GM21786 (cell line): ENCODE results near the gene ELANE.
A peak's percentile ranks its signal among the peaks of the same experiment; 100 is the strongest.

Source experiments
- ATAC-seq: cut with Tn5 transposase; IDR thresholded peaks from one replicate; pipeline ENCODE4 v1.9.1; 2021; ENCODE audit not compliant: unreplicated experiment

ELANE gene

DNA sequence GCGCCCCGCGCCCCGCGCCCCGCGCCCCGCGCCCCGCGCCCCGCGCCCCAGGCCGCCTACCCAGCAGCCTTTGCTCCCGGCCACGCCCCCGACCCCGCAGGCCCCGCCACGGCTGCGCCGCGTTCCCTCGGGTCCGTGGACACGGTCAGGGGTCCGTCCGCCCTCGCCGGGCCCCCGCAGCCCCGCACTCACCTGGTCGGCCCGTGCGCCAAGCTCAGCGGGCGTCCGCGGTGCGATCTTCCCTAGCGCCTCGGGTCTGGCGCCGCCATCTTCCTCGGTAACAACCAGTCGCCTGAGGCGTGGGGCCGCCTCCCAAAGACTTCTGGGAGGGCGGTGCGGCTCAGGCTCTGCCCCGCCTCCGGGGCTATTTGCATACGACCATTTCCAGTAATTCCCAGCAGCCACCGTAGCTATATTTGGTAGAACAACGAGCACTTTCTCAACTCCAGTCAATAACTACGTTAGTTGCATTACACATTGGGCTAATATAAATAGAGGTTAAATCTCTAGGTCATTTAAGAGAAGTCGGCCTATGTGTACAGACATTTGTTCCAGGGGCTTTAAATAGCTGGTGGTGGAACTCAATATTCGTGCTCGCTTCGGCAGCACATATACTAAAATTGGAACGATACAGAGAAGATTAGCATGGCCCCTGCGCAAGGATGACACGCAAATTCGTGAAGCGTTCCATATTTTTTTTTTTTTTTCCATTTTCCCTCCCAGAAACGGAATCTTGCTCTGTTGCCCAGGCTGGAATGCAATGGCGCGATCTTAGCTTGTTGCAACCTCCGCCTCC is 41.0 kb downstream of the ELANE start, which contains the start of the genes MED16 and RNU6-9:
Gene MED16 (minus strand): TSS at position 294 of the 796 bp plus-strand sequence. CDS start 2,056 bp downstream, outside the sequence.
Gene RNU6-9 (plus strand): TSS at position 591 of the 796 bp plus-strand sequence.
- ATAC-seq = peak; percentile 61

DNA sequence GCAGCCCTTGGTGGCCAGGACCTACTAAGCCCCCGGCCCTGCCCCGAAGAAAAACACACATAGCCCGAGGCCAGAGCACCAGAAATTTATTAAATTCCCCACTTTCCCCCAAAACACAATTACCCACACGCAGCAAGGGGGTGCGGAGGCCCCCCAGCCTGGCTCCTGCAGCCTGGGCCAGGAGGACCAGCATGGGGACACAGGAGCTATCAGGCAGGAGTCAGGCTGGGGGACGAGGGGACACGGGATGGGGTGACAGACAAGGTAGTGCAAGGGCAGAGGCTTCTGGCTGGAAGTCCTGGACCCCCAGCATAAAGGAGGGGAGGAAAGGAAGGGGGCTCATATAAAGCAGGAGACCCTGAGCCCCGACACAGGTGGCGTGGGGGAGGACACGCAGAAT is 44.3 kb downstream of the ELANE start:
- ATAC-seq = no peak

DNA sequence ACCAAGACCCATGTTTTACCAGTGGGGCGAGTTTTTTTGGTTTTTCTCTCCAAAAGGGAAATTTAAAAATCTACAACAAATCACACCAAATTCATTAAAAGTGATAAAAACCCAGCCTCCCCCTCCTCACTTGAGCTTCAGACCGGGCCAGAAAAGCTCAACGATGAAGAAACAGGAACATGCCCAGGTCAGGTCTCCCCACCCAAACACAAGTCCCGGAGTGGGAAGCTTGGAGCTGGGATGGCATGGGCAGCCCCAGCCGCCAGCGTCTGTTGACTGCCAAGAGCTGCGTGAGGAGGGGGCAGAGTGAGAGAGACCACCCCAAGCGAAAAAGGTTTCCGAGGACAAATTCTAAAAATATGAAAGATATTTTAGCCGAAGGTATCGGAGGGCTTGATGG is 44.9 kb downstream of the ELANE start:
- no peak for ATAC-seq

DNA sequence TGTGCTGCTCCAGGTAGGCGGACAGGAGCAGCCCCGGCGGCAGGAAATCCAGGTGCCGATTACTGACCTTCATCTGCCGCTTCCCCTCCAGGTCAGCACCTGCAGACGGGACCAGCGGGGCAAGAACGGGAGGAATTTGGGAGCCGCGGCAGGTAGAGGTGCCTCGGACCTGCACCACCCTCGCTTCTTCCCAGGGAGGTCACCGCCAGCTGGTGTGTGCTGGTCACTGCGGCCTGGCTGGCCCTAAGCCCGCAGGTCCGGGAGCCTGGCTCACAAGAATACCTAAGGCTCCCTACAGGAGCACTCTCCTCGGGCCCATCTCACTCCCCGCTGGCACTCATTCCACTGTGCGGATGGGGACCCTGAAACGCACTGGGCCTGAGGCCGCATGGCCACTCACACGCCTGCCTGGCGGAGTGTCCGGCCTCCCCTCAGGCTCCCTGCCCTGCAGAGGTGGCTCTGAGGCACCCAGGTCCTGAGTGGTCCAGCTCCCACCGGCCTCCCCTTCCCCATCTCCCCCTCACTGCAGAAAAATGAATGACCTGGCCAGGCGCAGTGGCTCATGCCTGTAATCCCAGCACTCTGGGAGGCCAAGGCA is 45.4 kb downstream of the ELANE start:
- no peak for ATAC-seq

DNA sequence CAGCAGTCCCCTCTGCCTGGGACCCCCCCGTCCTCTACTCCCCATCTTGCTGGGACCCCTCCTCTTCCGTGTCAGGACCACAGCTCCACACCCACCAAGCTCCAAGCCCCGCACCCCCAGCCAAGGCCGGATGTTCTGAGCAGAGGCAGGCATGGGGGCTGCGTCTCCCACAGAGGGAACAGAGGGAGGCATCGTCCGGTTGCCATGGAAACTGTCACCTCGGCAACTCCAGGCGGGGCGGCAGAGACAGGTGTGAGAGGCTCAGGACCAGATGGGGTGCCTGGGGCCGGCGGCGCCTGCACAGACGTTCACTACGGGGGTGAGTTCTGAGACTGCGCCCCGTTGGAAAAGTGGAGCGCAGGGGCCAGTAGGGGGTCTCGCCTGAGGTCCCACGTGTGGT is 46.6 kb downstream of the ELANE start:
- ATAC-seq = no peak

DNA sequence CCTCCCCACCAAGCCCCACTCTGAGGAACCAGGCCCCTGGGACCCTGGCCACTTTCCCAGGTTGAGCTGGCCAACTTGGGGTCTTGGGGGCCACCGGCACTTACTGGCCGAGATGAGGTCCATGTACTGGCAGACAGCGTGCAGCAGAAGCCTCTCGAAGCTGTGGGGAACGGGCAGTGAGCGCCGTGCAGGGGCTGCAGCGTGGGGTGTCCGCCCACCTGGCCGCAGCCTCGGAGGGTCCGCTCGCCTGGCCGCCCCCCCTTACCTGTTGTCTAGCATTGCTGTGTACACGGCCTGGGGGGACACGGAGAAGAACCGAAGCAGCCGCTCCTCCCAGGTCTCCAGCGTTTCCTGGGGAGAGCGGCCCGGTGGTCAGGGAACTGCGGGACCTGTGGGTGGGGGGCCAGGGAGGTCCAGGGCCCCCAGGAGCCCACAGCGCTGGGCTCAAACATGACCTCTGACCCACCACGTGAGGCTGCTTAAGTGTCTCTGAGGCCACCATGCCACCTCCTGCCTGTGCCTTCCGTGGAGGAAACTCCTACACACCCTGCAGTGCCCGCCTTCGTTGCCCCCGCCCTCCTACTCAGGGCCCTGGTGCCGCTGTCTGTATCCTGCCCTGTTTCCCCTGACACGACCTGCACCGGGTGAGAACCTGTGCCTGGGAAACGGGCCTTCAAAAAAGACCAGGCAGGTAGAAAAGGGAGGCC is 47.4 kb downstream of the ELANE start:
- ATAC-seq = no peak

DNA sequence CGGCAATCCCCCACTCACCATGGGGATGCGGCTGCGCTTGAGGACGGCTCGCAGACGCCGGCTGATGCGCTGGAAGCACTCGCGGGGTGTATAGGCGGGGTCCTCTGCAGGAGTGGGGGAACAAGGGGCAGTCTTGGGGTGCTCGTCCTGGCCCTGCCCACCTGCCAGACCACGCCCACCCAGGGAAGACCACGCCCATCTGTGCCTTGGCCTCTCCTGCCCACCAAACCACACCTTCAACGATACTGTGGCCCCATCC is 47.9 kb downstream of the ELANE start:
- no peak for ATAC-seq

DNA sequence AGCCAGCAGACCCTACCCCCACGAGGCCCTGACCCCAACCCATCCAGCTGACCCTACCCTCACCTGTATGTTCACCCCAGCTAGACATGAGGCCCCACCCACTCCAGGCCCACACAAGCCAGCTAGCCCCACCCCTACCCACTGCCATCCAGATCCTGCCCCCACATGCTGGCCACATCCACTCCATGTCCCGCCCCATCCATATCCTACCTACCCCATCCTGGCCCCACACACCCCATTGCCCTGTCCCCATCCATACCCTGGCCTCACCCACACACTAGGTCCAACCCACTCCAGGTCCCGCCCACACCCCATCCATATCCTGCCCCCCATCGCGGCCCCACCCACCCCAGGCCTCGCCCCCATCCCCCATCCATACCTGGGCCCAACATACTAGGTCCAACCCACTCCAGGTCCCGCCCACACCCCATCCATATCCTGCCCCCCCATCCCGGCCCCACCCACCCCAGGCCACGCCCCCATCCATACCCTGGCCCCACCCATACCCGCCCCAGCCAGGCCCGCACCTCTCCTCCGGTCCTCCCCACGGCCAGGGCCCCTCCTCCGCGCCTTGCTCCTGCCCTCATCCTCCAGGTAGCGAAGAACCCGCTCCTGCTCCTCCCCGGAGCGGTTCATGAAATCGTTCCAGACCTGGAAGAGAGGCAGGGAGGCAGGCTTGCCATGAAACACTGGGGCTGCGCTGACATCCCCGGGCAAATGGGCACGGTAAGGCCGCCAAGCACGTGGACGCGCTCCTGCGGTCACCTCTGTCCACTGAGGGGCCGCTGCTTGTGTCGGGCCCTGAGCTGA is 48.4 kb downstream of the ELANE start:
- ATAC-seq = no peak

DNA sequence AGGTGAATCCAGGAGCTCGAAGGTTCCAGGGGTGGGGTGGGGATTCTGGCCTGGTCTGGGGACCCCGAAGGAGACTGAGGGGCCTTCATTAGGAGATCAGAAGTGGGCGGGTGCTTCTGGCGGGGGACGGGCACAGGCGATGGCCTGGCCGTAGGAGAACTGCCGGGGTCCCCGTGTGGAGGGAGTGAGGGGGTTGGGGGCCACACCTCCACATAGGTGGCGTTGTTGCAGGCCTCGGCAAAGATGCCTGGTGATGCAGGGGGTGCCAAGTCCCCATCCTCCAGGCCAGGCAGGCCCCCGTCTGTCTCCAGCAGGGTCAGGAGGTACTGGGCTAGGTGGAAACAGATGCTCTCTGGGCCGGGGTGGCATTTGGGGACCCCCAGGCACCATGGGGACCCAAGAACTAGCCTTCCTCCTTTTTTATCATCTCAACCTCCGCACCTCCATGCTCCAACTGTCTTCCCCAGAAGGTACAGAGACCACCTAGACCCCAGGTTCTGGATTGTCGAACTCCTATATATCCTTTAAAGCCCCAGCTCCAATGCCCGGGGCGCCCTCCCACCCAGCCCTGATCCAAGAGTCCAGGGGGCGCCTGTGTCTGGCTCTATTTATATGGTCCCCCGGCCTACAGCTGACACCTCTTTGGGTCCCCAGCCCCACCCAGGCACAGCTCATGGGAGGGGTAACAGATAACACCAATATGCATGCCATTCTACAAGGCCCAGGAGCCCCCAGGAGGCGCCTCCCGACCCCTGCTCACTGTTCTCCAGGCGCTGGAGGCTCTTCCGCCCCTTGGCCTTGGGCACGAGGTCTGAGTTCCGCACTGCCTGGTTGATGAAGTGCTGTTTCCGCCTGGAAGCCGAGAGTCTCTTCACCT is 49.4 kb downstream of the ELANE start:
- ATAC-seq = no peak

DNA sequence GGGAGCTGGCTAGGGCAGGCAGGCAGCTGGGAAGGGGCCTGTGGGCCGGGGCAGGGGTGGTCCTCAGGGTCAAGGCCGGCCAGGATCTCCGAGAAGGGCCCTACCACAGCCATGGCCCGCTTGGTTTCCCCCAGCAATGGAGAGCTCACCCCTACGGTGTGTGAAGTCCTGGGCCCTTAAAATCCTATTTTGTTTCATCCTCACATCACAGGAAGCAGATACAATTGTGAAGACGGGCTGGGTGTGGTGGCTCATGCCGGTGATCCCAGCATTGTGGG is 49.9 kb downstream of the ELANE start:
- ATAC-seq = no peak

DNA sequence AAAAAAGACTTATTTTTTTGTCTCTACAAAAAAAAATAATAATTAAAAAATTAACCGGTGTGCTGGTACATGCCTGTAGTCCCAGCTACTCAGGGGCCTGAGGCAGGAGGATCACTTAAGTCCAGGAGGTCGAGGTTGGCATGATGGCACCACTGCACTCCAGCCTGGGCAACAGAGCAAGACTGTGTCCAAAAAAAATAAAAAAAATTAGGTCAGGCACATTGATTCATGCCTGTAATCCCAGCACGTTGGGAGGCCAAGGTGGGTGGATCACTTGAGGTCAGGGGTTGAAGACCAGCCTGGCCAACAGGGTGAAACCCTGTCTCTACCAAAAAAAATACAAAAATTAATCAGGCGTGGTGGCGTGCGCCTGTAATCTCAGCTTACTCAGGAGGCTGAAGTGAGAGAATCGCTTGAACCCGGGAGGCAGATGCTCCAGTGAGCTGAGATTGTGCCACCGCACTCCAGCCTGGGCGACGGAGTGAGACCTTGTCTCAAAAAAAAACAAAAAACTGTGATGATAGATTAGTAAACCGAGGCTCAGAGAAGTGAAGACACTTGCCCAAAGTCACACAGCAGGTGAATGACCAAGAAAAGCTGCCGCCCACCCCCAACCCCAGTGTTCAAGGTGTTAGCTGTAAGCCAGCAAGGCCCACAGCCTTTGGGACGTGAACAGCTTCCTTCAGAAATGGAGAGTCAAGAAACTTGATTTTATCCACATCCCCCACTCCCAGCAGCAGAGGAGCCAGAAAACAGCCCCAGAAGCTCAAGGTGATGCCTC is 50.5 kb downstream of the ELANE start:
- no peak for ATAC-seq

DNA sequence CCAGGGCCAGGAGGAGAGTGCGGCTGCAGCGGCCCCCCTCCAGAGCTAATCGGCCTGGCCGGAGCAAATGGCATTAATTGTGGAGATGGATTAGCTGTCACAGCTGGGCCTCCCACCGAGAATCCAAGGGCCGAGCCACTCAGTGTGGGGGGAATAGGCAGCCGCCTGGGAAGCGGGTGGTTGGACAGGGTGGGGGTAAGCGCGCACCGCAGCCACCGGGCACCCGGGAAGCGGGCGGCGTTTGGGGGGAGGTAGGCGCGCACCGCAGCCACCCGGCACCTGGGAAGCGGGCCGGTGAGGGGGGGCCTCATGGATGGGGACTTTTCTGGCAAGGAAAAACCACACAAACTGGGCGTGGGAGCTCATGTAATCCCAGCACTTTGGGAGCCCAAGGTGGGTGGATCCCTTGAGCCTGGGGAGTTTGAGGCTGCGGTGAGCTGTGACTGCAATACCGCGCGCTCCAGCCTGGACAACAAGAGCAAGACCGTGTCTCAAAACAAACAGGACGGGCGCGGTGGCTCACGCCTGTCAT is 51.2 kb downstream of the ELANE start:
- ATAC-seq = no peak

DNA sequence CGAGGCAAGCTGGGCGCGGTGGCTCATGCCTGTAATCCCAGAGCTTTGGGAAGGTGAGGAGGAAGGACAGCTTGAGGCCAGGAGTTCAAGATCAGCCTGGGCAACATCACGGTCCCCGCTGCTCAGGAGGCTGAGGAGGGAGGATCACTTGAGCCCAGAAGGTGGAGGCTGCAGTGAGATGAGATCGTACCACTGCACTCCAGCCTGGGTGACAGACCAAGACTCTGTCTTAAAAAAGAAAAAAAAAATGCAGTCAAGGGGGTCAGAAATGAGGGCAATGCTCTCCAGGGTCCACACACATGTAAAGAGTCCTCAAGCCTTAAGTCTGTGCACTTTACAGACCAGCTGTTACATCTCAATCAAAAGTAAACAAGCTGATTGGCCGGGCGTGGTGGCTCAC is 52.4 kb downstream of the ELANE start:
- ATAC-seq = no peak
